Bronchial epithelial cell (primary cell): Measurements from ENCODE around the gene PHETA1. TPM values are rescaled to one million over a fixed set of nuclear protein-coding genes. Genes with fewer than 3 reads are reported as not detected.

Experiments used
- DNase-seq: peaks from one replicate; pipeline ENCODE4 v3.0.0-alpha.2; 2010; ENCODE audit warnings: low read depth
- FAIRE-seq: peaks from 2 replicates; lab custom pipeline; 2011; peaks lifted over from hg19 to GRCh38; lab: Jason Lieb, UNC
- H3K27me3 ChIP-seq: 2 replicates; pipeline ENCODE4 v1.5.1; 2011; ENCODE audit warnings: low read length; ENCODE audit not compliant: control insufficient read depth, insufficient read depth
- H3K36me3 ChIP-seq: 2 replicates; pipeline ENCODE4 v1.5.1; 2011; ENCODE audit warnings: low read length; ENCODE audit not compliant: control insufficient read depth, insufficient read depth
- H3K4me3 ChIP-seq: 2 replicates; pipeline ENCODE4 v1.5.1; 2011; ENCODE audit warnings: mild to moderate bottlenecking, low read depth, low read length, control low read depth
- CTCF ChIP-seq: IDR thresholded peaks from 2 replicates; pipeline ENCODE4 v1.5.1; 2011; ENCODE audit warnings: mild to moderate bottlenecking, moderate library complexity, low read length, control low read depth, inconsistent platforms; ENCODE audit not compliant: insufficient read depth, severe bottlenecking
- total RNA-seq: library from RNA; depleted of rRNA; stranded (reverse); fragments of >200 nt; gene quantifications from 2 replicates; pipeline ENCODE4 v1.2.1, GENCODE V29; 2014

PHETA1 gene
- total RNA-seq, 1 donor from 2014 or later: 4.5 TPM

GRCh38 chr12:111359231-111359913 is 9.5 kb downstream of the PHETA1 start:
- Histone ChIP-seq H3K36me3 (no peaks in the 10 kb centered on the region), H3K27me3 (no peaks in the 10 kb centered on the region), H3K4me3 (no peak overlapping the region)
- DNase-seq (no peak), FAIRE-seq (no peak)
- no peak for TF ChIP-seq CTCF

- FAIRE-seq (no peak), DNase-seq (no peak)
- no peaks in the 10 kb centered on the region for H3K36me3 ChIP-seq
- H3K4me3 ChIP-seq: no peak overlapping the region
- H3K27me3 ChIP-seq: no peaks in the 10 kb centered on the region
- TF ChIP-seq CTCF: no peak
Measured at GRCh38 chr12:111355201-111355925, 13.5 kb downstream of the PHETA1 start.

GRCh38 chr12:111354511-111354910 is 14.4 kb downstream of the PHETA1 start:
- no peaks in the 10 kb centered on the region for H3K27me3 ChIP-seq
- H3K36me3 ChIP-seq: no peaks in the 10 kb centered on the region
- no peak overlapping the region for H3K4me3 ChIP-seq
- no peak for DNase-seq
- FAIRE-seq: no peak
- TF ChIP-seq CTCF: no peak

- H3K36me3 ChIP-seq: no peaks in the 10 kb centered on the region
- H3K27me3 ChIP-seq: no peaks in the 10 kb centered on the region
- no peak for FAIRE-seq
- no peak for DNase-seq
- no peak overlapping the region for H3K4me3 ChIP-seq
- TF ChIP-seq CTCF: no peak
Measured at GRCh38 chr12:111353603-111354295, 15.1 kb downstream of the PHETA1 start.

GRCh38 chr12:111353026-111353425 is 15.9 kb downstream of the PHETA1 start:
- no peak for FAIRE-seq
- no peak for DNase-seq

More at GRCh38 chr12:111353026-111353425, 15.9 kb downstream of the PHETA1 start:
- Histone ChIP-seq H3K36me3 (no peaks in the 10 kb centered on the region), H3K27me3 (no peaks in the 10 kb centered on the region), H3K4me3 (no peak overlapping the region)
- no peak for TF ChIP-seq CTCF
